Left lung (tissue), 10 donors: ENCODE measurements around the gene MSH3. TPM values are rescaled to one million over a fixed set of nuclear protein-coding genes. Genes with fewer than 3 reads are reported as not detected.

Experiments used
- ATAC-seq: fragments of 200-7000 bp; cut with Tn5 transposase; one replicate; pipeline ENCODE4 v1.9.1; 2020; ENCODE audit warnings: moderate library complexity
- DNase-seq, 4 donors: peaks; one replicate each; pipeline ENCODE4 v3.0.0-alpha.2; 2013 to 2020
- H3K27ac ChIP-seq, 2 donors: fragments of 200-600 bp; sonication (generic) in 1 of 2; one replicate each; pipeline versions ENCODE4 v1.5.0 to v1.8.0; 2020 to 2021
- H3K27me3 ChIP-seq, 2 donors: fragments of 200-600 bp; sonication (generic) in 1 of 2; one replicate each; pipeline versions ENCODE4 v1.5.0 to v1.8.0; 2020 to 2021
- H3K36me3 ChIP-seq, 2 donors: fragments of 200-600 bp; sonication (generic) in 1 of 2; one replicate each; pipeline versions ENCODE4 v1.5.0 to v1.8.0; 2020 to 2021
- H3K4me1 ChIP-seq, 2 donors: fragments of 200-600 bp; one replicate each; pipeline ENCODE4 v1.8.0; 2021
- H3K4me3 ChIP-seq, 2 donors: fragments of 200-600 bp; sonication (generic) in 1 of 2; one replicate each; pipeline versions ENCODE4 v1.5.0 to v1.8.0; 2020 to 2021; ENCODE audit warnings: mild to moderate bottlenecking in 1 of 2
- H3K9me3 ChIP-seq, 2 donors: fragments of 200-600 bp; sonication (generic) in 1 of 2; one replicate each; pipeline versions ENCODE4 v1.5.0 to v1.8.0; 2020 to 2021
- intact Hi-C, 2 donors: fragments of 100-400 bp; cut with DNase I; formaldehyde crosslinking; loops; one replicate each; pipeline versions ENCODE4 v1.11.2 to v1.14.2; 2022
- polyA plus RNA-seq, 6 donors: library from polyadenylated mRNA; unstranded; fragments of 120-200 nt; gene quantifications; one replicate each; pipeline ENCODE4 v1.2.1, GENCODE V29; 2013; ENCODE audit not compliant: insufficient read length in 6 of 6
- total RNA-seq, 2 donors: library from RNA; stranded (reverse); fragmentation: NEBNext Ultra II Directional; extraction: Animal tissue kit (Norgen Biotek cat#: 25700); gene quantifications; one replicate each; pipeline ENCODE4 v1.2.1, GENCODE V29; 2021
- TF ChIP-seq, protein P1 (sequence below), 2 donors: fragments of 200-600 bp; sonication (generic) in 1 of 2; IDR thresholded peaks; one replicate each; pipeline versions ENCODE4 v1.5.0 to v1.8.0; 2021; ENCODE audit warnings: antibody characterized with exemption in 2 of 2
- donor health status: DM: no; HTN: yes; CAD: no.
- donor health status: DM: no; HTN: no; CAD: no.

The MSH3 gene
- total and polyA plus RNA-seq, 8 donors = 12.7 to 20.1 (median 16.2) TPM

DNA sequence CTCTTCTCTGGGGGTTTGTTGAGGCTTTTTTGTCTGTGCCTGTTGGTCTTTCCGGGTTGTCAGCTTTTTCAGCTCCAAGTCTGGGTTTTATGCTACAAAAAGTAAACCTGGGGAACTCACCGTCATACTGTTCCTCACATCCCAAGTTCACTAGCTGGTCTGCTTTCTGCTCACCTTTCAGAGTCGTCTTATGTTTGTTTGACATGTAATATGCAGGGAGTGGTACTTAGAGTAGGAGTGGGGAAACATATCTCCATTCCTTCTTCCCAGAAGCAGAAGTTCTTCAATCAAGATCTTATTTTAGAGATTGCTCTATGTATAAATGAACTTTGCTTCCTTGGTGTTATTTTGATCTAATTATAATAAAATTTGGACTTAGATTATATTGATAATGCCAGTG lies 42.0 kb downstream of the MSH3 start:
- Histone ChIP-seq H3K36me3 (peaks cover 0 to 8% of the 10 kb centered on the region in 2 donors), H3K9me3 (no peaks in the 10 kb centered on the region), H3K27ac (no peak overlapping the region), H3K4me3 (no peak overlapping the region), H3K4me1 (no peaks in the 10 kb centered on the region), H3K27me3 (no peaks in the 10 kb centered on the region)
- DNase-seq = no peak
- peak; percentile 65 for ATAC-seq
- intact Hi-C loops = no loop called here
- TF ChIP-seq, protein P1, sequence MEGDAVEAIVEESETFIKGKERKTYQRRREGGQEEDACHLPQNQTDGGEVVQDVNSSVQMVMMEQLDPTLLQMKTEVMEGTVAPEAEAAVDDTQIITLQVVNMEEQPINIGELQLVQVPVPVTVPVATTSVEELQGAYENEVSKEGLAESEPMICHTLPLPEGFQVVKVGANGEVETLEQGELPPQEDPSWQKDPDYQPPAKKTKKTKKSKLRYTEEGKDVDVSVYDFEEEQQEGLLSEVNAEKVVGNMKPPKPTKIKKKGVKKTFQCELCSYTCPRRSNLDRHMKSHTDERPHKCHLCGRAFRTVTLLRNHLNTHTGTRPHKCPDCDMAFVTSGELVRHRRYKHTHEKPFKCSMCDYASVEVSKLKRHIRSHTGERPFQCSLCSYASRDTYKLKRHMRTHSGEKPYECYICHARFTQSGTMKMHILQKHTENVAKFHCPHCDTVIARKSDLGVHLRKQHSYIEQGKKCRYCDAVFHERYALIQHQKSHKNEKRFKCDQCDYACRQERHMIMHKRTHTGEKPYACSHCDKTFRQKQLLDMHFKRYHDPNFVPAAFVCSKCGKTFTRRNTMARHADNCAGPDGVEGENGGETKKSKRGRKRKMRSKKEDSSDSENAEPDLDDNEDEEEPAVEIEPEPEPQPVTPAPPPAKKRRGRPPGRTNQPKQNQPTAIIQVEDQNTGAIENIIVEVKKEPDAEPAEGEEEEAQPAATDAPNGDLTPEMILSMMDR (IDR thresholded peaks at IDR 0.05) = no peak

DNA sequence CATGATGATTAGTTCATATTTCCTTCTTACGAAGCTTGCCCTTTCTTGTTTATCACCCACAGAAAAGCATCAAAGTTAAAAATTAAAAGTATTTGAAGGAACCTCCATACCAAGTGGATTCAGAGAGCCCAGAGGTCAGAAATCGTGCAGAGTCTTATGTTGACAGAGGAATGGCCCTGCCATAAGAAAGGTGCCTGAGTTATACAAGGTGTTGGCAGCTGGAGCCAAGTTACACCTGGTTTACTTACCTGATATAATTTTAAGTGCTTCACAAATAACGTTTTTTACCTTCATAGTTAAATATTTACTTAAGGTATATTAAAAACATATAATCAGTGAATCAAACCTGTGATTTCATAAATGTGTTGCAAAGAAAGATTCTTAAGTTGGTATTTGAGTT lies 42.6 kb downstream of the MSH3 start:
- Histone ChIP-seq H3K4me1 (no peaks in the 10 kb centered on the region), H3K9me3 (no peaks in the 10 kb centered on the region), H3K4me3 (no peak overlapping the region), H3K36me3 (peaks cover 0 to 15% of the 10 kb centered on the region in 2 donors), H3K27ac (no peak overlapping the region), H3K27me3 (no peaks in the 10 kb centered on the region)
- intact Hi-C loops = no loop called here
- ATAC-seq (peak; percentile 53), DNase-seq (no peak)
- TF ChIP-seq, protein P1 (IDR thresholded peaks at IDR 0.05) = no peak

DNA sequence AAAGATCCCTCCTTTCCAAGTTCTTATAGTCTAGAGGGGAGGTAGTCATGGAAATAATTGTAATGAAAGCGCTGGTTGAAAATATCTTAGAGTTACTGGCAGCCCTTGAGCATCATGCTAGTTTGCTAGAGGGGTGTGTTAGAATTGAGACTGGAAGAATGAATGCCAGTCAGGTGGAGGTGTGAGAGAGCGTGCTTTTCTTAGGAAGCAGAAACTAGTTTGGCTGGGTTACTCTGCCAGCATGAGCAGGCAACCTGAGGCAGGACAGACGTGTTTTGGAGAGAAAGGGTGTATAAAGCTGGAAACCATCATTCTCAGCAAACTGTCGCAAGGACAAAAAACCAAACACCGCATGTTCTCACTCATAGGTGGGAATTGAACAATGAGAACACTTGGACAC lies 43.9 kb downstream of the MSH3 start:
- H3K9me3 ChIP-seq = no peaks in the 10 kb centered on the region
- TF ChIP-seq, protein P1 (IDR thresholded peaks at IDR 0.05) = no peak
- H3K36me3 ChIP-seq = peaks cover 0 to 25% of the 10 kb centered on the region in 2 donors
- H3K27ac ChIP-seq = no peak overlapping the region
- H3K27me3 ChIP-seq = no peaks in the 10 kb centered on the region
- H3K4me3 ChIP-seq = no peak overlapping the region
- intact Hi-C loops = no loop called here
- no peak for ATAC-seq
- H3K4me1 ChIP-seq = no peaks in the 10 kb centered on the region
- no peak for DNase-seq

DNA sequence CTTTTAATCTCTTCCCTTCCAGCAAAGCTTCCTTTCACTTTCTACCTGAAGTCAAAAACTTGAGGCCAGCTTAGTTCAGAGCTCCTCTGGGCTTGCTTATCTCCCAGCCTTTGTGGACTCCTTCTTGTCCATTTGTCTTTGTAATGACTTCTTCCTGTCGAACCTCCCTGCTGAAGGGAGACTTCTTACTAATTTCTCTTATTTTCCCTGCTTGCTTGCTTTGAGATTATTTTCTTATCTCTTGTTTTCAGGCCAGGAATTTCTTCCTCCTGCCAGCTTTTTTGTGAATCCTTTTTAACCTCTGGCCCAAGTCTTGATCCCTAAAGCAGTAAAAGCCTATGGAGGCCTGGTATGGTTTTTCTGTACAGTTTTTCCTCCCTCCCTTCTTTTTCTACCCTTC lies 47.1 kb downstream of the MSH3 start:
- H3K9me3 ChIP-seq = no peaks in the 10 kb centered on the region
- H3K27me3 ChIP-seq = no peaks in the 10 kb centered on the region
- intact Hi-C loops = no loop called here
- H3K4me1 ChIP-seq = no peaks in the 10 kb centered on the region
- DNase-seq (no peak), ATAC-seq (no peak)
- no peak overlapping the region for H3K4me3 ChIP-seq
- peaks cover 0 to 25% of the 10 kb centered on the region in 2 donors for H3K36me3 ChIP-seq
- TF ChIP-seq, protein P1 (IDR thresholded peaks at IDR 0.05) = no peak
- H3K27ac ChIP-seq = no peak overlapping the region

DNA sequence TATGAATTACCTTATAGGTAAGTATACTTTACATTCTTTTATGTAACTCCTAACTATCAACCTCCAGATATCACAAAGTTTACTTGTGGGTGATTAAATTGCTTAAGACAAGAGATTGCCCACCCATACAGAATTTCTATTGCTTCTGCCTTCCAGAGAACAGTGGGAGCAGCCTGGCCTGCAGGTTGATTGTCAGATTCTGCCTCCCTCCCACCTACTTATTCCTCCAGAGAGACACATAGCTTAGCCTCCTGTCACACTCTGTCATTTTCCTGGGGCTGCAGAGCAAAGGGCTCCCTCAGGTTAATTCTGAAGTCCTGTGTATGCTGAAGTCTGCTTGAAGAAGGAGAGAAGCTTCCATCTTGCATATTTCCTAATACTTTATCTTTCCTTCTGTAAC lies 48.8 kb downstream of the MSH3 start:
- no peaks in the 10 kb centered on the region for H3K4me1 ChIP-seq
- intact Hi-C loops = no loop called here
- ATAC-seq (no peak), DNase-seq (no peak)
- H3K36me3 ChIP-seq = peaks cover 0 to 27% of the 10 kb centered on the region in 2 donors
- H3K27me3 ChIP-seq = no peaks in the 10 kb centered on the region
- no peaks in the 10 kb centered on the region for H3K9me3 ChIP-seq
- H3K4me3 ChIP-seq = no peak overlapping the region
- TF ChIP-seq, protein P1 (IDR thresholded peaks at IDR 0.05) = no peak
- no peak overlapping the region for H3K27ac ChIP-seq
